Endodermal cell (in vitro differentiated cells): ENCODE data around the gene ATP5MC2. TPM values are rescaled to one million over a fixed set of nuclear protein-coding genes. Genes with fewer than 3 reads are reported as not detected.
"Not testable (repeated sequence)": the region's sequence is repeated elsewhere in the genome, so short reads cannot be mapped to it uniquely, and the experiment has no call there.

ENCODE experiments used
- DNase-seq: peaks from one replicate; pipeline ENCODE4 v3.0.0-alpha.2; 2017
- H3K27ac ChIP-seq: 2 replicates; pipeline ENCODE4 v1.5.1; 2013; ENCODE audit warnings: mild to moderate bottlenecking, low read depth, low read length, moderate library complexity
- H3K27me3 ChIP-seq: 2 replicates; pipeline ENCODE4 v1.6.1; 2013; ENCODE audit warnings: mild to moderate bottlenecking, low read length, moderate library complexity; ENCODE audit not compliant: insufficient read depth, control insufficient read depth, poor library complexity, severe bottlenecking
- H3K36me3 ChIP-seq: 2 replicates; pipeline ENCODE4 v1.7.0; 2013; ENCODE audit warnings: mild to moderate bottlenecking, low read length, moderate library complexity; ENCODE audit not compliant: control insufficient read depth, insufficient read depth
- H3K4me1 ChIP-seq: one replicate; pipeline ENCODE4 v1.7.0; 2013; ENCODE audit warnings: low read length; ENCODE audit not compliant: control insufficient read depth, insufficient read depth
- H3K4me3 ChIP-seq: 2 replicates; pipeline ENCODE4 v1.5.1; 2013; ENCODE audit warnings: mild to moderate bottlenecking, low read length, moderate library complexity
- H3K9ac ChIP-seq: 2 replicates; pipeline ENCODE4 v1.6.1; 2013; ENCODE audit warnings: mild to moderate bottlenecking, low read length, moderate library complexity; ENCODE audit not compliant: poor library complexity, severe bottlenecking; ENCODE audit errors: extremely low read depth
- H3K9me3 ChIP-seq: 2 replicates; pipeline ENCODE4 v1.6.1; 2013; ENCODE audit warnings: mild to moderate bottlenecking, low read length, moderate library complexity; ENCODE audit not compliant: control insufficient read depth
- H3K27ac Mint-ChIP-seq: 2 replicates; pipeline ENCODE4 v1.8.0; 2020; ENCODE audit warnings: mixed read lengths
- H3K27me3 Mint-ChIP-seq: 2 replicates; pipeline ENCODE4 v1.8.0; 2021; ENCODE audit warnings: mild to moderate bottlenecking, mixed read lengths; ENCODE audit not compliant: insufficient read depth
- H3K36me3 Mint-ChIP-seq: 2 replicates; pipeline ENCODE4 v1.8.0; 2020; ENCODE audit warnings: low read depth, mixed read lengths
- H3K4me1 Mint-ChIP-seq: 2 replicates; pipeline ENCODE4 v1.8.0; 2020; ENCODE audit warnings: mixed read lengths
- H3K4me3 Mint-ChIP-seq: 2 replicates; pipeline ENCODE4 v1.8.0; 2020; ENCODE audit warnings: mild to moderate bottlenecking, moderate library complexity, mixed read lengths
- H3K9me3 Mint-ChIP-seq: 2 replicates; pipeline ENCODE4 v1.8.0; 2020; ENCODE audit warnings: mild to moderate bottlenecking, mixed read lengths
- CTCF ChIP-seq: fragments of 200-600 bp; sonication (generic); conservative IDR thresholded peaks from 2 replicates; pipeline ENCODE4 v1.5.0; 2021; ENCODE audit warnings: antibody characterized with exemption, mild to moderate bottlenecking
- WGBS, 2 experiments: methylation state at CpG; one replicate each; pipeline versions ENCODE4 v1.1.5 to v1.1.7; 2013; ENCODE audit warnings: missing lambda C conversion rate in 2 of 2, mixed read lengths in 1 of 2; ENCODE audit not compliant: insufficient coverage in 1 of 2, insufficient read length in 1 of 2; 5-methylcytosine and 5-hydroxymethylcytosine counted together
- total RNA-seq, 2 donors: library from RNA; stranded (reverse); fragmentation: NEBNext Ultra II Directional in 1 of 2; extraction: Animal tissue kit (Norgen Biotek cat#: 25700) in 1 of 2; gene quantifications; 2 replicates in 1 of 2; 3 replicates in 1 of 2; pipeline ENCODE4 v1.2.1, GENCODE V29; 2021

Gene ATP5MC2
- total RNA-seq, 2 donors from 2014 or later, result 299 to 307 TPM

GRCh38 chr12:53638057-53638456 lies 37.8 kb downstream of the ATP5MC2 start:
- peak; percentile 17 for DNase-seq
- H3K4me3 Mint-ChIP-seq, result no peak overlapping the region

GRCh38 chr12:53636641-53637040 lies 39.2 kb downstream of the ATP5MC2 start:
- Mint-ChIP-seq H3K27ac (no peak overlapping the region), H3K27me3 (peaks cover 5% of the 10 kb centered on the region), H3K4me1 (no peaks in the 10 kb centered on the region), H3K36me3 (no peaks in the 10 kb centered on the region), H3K9me3 (no peaks in the 10 kb centered on the region), H3K4me3 (no peak overlapping the region)
- no peak overlapping the region for H3K27ac ChIP-seq
- no peak overlapping the region for H3K9ac ChIP-seq
- H3K4me1 ChIP-seq, result no peaks in the 10 kb centered on the region
- no peaks in the 10 kb centered on the region for H3K9me3 ChIP-seq
- H3K4me3 ChIP-seq, result no peak overlapping the region
- peak; percentile 1 for DNase-seq
- WGBS, 2 experiments, result 67 to 71% methylated on average over 1 of the region's 2 CpGs
- no peak for TF ChIP-seq CTCF
- no peaks in the 10 kb centered on the region for H3K36me3 ChIP-seq
- no peaks in the 10 kb centered on the region for H3K27me3 ChIP-seq

More at GRCh38 chr12:53638057-53638456, 37.8 kb downstream of the ATP5MC2 start:
- Histone ChIP-seq H3K9me3 (no peaks in the 10 kb centered on the region), H3K36me3 (no peaks in the 10 kb centered on the region), H3K9ac (no peak overlapping the region), H3K4me3 (no peak overlapping the region), H3K27me3 (no peaks in the 10 kb centered on the region), H3K4me1 (no peaks in the 10 kb centered on the region), H3K27ac (no peak overlapping the region)
- WGBS, 2 experiments, result 90% methylated on average over 1 of the region's 2 CpGs; no CpG with 5 or more reads in 1 of the 2 experiments
- TF ChIP-seq CTCF, result no peak
- H3K4me1 Mint-ChIP-seq, result no peaks in the 10 kb centered on the region
- no peaks in the 10 kb centered on the region for H3K27me3 Mint-ChIP-seq
- no peak overlapping the region for H3K27ac Mint-ChIP-seq
- no peaks in the 10 kb centered on the region for H3K36me3 Mint-ChIP-seq
- H3K9me3 Mint-ChIP-seq, result no peaks in the 10 kb centered on the region

- not testable (repeated sequence) for H3K27me3 ChIP-seq, H3K4me1 ChIP-seq, H3K9ac ChIP-seq, H3K4me3 ChIP-seq, H3K9me3 ChIP-seq, H3K36me3 ChIP-seq, H3K4me1 Mint-ChIP-seq, H3K27ac Mint-ChIP-seq, H3K4me3 Mint-ChIP-seq, H3K9me3 Mint-ChIP-seq, H3K36me3 Mint-ChIP-seq, H3K27ac ChIP-seq
- DNase-seq, result peak; percentile 2
- H3K27me3 Mint-ChIP-seq, result peaks cover 12% of the 10 kb centered on the region
Observed at GRCh38 chr12:53635708-53636107, 40.2 kb downstream of the ATP5MC2 start.

GRCh38 chr12:53631721-53632120 lies 44.2 kb downstream of the ATP5MC2 start:
- Histone ChIP-seq H3K4me1 (no peaks in the 10 kb centered on the region), H3K27me3 (no peaks in the 10 kb centered on the region), H3K4me3 (no peak overlapping the region), H3K9me3 (no peaks in the 10 kb centered on the region), H3K36me3 (no peaks in the 10 kb centered on the region), H3K9ac (no peak overlapping the region), H3K27ac (no peak overlapping the region)
- WGBS, 2 experiments, result no CpG with 5 or more reads among the region's 1 CpG
- TF ChIP-seq CTCF, result no peak
- Mint-ChIP-seq H3K9me3 (no peaks in the 10 kb centered on the region), H3K27me3 (peaks cover 12% of the 10 kb centered on the region), H3K27ac (no peak overlapping the region), H3K4me3 (no peak overlapping the region), H3K4me1 (no peaks in the 10 kb centered on the region), H3K36me3 (no peaks in the 10 kb centered on the region)
- DNase-seq, result no peak
